ENCODE data around the gene CCDC89.
"Not testable (repeated sequence)": the region's sequence is repeated elsewhere in the genome, so short reads cannot be mapped to it uniquely, and the experiment has no call there.

CCDC89 gene

DNA sequence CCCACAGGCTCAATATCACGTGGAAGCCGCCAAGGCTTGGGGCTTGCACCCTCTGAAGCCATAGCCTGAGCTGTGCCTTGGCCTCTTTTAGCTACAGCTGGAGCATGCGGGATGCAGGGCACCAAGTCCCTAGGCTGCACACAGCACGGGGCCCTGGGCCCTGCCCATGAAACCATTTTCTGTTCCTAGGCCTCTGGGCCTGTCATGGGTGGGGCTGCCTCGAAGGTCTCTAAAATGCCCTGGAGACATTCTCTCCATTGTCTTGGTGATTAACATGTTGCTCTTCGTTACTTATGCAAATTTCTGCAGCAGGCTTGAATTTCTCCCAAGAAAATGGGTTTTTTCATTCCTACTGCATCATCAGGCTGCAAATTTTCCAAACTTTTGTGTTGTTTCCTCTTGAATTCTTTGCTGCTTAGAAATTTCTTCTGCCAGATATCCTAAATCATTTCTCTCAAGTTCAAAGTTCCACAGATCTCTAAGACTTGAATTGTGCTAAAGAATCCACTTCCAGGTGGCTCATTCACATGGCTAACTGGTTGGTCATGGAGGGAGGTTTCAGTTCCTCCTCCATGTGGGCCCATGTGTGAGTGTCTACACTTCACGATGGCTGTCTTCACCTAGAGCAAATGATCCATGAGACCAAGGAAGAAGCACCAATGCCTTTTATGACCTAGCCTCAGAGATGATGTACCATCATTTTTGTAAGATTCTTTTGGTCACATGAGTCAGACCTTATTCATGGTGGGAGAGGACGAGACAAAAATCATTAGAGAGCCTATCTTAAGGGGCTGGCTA lies 13.7 kb downstream of the CCDC89 start:
- TF ChIP-seq, protein P1, sequence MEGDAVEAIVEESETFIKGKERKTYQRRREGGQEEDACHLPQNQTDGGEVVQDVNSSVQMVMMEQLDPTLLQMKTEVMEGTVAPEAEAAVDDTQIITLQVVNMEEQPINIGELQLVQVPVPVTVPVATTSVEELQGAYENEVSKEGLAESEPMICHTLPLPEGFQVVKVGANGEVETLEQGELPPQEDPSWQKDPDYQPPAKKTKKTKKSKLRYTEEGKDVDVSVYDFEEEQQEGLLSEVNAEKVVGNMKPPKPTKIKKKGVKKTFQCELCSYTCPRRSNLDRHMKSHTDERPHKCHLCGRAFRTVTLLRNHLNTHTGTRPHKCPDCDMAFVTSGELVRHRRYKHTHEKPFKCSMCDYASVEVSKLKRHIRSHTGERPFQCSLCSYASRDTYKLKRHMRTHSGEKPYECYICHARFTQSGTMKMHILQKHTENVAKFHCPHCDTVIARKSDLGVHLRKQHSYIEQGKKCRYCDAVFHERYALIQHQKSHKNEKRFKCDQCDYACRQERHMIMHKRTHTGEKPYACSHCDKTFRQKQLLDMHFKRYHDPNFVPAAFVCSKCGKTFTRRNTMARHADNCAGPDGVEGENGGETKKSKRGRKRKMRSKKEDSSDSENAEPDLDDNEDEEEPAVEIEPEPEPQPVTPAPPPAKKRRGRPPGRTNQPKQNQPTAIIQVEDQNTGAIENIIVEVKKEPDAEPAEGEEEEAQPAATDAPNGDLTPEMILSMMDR (conservative IDR thresholded peaks at IDR 0.05; ENCODE audit: low read depth, low read length), result no peak
- DNase-seq (ENCODE audit: low read depth), result no peak
- no peak overlapping the region for H3K4me3 ChIP-seq (ENCODE audit: low read length)

DNA sequence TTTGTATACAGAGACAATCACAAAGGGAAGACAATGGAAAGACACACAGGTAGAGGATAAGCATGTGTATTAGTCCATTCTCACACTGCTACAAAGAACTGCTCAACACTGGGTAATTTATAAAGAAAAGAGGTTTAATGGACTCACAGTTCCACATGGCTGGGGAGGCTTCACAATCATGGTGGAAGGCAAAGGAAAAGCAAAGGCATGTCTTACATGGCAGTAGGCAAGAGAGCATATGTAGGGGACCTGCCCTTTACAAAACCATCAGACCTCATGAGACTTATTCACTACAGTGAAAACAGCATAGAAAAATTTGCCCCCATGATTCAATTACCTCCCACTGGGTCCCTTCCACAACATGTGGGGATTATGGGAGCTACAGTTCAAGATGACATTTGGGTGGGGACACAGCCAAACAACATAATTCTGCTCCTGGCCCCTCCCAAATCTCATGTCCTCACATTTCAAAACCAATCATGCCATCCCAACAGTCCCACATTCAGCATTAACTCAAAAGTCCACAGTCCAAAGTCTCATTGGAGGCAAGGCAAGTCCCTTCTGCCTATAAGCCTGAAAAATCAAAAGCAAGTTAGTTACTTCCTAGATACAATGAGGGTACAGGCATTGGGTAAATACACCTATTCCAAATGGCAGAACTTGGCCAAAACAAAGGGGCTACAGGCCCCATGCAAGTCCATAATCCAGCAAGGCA lies 14.9 kb downstream of the CCDC89 start:
- H3K4me3 ChIP-seq (ENCODE audit: low read length); DNase-seq (ENCODE audit: low read depth): not testable (repeated sequence)

DNA sequence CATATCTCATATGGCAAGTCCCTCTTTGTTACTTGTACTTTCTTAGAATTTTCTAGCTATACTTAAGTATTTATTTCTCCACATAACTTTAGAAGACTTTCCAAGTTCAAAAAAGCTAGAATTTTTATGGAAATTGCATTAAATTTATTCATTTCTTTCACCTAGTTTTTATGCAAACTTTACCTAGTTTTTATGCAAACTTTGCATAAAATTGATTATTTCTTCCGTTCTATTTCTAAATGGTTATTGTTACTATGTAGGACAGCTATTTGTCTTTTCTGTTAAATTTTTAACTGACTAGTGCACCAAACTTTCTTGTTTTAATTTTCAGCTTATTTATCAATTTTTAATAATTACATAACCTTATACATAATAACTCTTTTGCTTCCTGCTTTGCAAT lies 17.8 kb downstream of the CCDC89 start:
- TF ChIP-seq, protein P1 (conservative IDR thresholded peaks at IDR 0.05; ENCODE audit: low read depth, low read length), result no peak
- DNase-seq (ENCODE audit: low read depth), result no peak

DNA sequence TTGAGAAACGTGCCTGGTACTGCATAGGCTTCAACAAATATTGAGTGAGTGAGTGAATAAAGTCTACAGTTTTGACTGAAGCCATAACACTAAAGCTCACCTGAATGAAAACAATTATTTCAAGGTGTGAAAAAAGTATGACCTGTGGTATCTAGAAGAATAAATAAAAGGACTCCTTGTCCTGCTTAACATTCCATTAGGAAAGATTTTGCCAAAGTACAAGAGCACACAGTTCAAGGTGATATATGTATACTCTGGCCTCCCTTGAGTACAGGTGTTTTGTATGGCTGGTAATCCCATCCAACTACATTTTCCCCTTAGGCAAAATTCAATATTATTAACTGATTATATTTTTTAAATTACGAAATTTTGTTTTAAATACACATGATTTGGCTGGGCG lies 19.3 kb downstream of the CCDC89 start:
- TF ChIP-seq, protein P1 (conservative IDR thresholded peaks at IDR 0.05; ENCODE audit: low read depth, low read length), result no peak
- H3K4me3 ChIP-seq (ENCODE audit: low read length), result no peak overlapping the region
- DNase-seq (ENCODE audit: low read depth), result no peak

More for the DNA sequence above, 17.8 kb downstream of the CCDC89 start:
- no peak overlapping the region for H3K4me3 ChIP-seq (ENCODE audit: low read length)

DNA sequence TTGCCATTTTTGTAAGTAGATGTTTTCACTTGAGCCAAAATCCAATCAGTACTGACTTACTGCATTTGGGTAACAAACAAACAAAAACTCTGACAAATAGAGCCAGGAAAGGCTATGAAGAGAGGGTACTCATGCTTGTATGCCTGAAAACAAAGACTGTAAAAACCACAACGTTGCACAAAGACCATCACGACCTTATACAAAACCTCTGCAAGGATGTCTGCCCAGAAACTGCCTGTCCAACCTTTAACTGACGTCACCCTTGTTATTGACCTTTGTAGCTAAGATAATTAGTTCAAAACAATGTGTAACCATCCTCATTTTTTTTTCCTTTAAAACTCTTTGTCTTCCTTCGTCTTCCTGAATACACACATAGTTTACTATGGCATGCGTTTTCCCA lies 20.3 kb downstream of the CCDC89 start:
- TF ChIP-seq, protein P1 (conservative IDR thresholded peaks at IDR 0.05; ENCODE audit: low read depth, low read length), result no peak
- H3K4me3 ChIP-seq (ENCODE audit: low read length), result no peak overlapping the region
- no peak for DNase-seq (ENCODE audit: low read depth)

DNA sequence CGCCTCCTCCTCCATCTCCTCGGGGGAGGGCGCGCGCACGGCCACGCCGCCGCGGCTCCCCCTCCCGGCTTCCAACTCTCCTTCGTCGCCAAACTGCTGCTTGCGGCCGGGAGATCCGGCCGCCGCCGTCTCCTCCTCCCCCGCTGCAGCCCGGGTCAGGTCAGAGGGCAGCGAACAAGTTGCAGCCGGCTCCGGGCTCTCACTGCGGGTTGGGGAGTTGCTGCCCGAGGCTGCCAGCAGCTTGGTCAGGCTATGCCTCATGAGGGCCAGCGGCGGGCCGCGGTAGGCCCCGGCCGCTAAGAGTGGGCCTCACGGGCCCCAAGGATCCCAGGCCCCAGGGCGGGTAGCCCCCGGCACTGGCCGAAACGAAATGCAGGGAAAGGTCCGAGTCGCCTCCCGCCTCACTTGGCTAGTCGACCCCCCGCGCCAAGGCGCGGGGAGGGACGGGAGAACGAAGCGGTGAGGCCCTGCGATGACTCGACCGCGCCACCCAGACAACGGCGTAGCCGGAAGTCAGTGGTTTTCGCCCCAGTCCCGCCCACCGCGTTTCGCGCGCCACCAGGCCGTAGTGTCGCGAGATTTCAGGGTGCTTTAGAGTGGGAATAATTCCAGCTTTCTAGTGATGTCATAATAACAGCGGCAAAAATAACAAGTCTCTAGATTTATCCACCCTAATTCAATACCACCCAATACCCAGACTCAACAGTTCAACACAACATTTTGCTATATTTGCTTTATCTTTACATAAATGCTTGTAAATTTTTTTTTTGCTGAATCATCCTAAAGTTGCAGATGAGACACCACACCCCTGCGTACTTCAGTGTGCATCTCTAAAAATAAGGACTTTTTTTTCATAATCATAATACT lies 21.1 kb downstream of the CCDC89 start, which contains the start of gene CREBZF:
CREBZF (minus strand) TSS at position 515 of the 867 bp plus-strand sequence; CDS start at position 261, 254 bp downstream.
- DNase-seq (ENCODE audit: low read depth), result peak; percentile 75
- H3K4me3 ChIP-seq (ENCODE audit: low read length), result peak within 1 kb of the TSS; percentile 79
- TF ChIP-seq, protein P1 (conservative IDR thresholded peaks at IDR 0.05; ENCODE audit: low read depth, low read length), result no peak

Measured in retinal pigment epithelial cell (primary cell).